Dedifferentiated amniotic fluid mesenchymal stem cell (primary cell): ENCODE measurements around the gene SOX2.
"Not testable (repeated sequence)": the region's sequence is repeated elsewhere in the genome, so short reads cannot be mapped to it uniquely, and the experiment has no call there.

Experiments
- DNase-seq: peaks from one replicate; pipeline ENCODE4 v3.0.0-alpha.2; 2016; ENCODE audit errors: extremely low spot score

Gene SOX2

GRCh38 chr3:181757694-181758306 is 46.1 kb downstream of the SOX2 start:
- no peak for DNase-seq

GRCh38 chr3:181761906-181762305 is 50.2 kb downstream of the SOX2 start:
- no peak for DNase-seq

- DNase-seq = not testable (repeated sequence)
These were observed 52.3 kb downstream of the SOX2 start for GRCh38 chr3:181764033-181764432.
